Lower leg skin (tissue), 4 donors: Measurements from ENCODE around the gene ADIPOR1. TPM values are rescaled to one million over a fixed set of nuclear protein-coding genes. Genes with fewer than 3 reads are reported as not detected.

Experiments
- DNase-seq, 2 donors: peaks; one replicate each; pipeline ENCODE4 v3.0.0-alpha.2; 2019; ENCODE audit warnings: low spot score in 2 of 2
- H3K4me3 ChIP-seq: fragments of 200-600 bp; sonication (generic); 2 replicates; pipeline ENCODE4 v1.5.1; 2017; ENCODE audit warnings: mild to moderate bottlenecking, low read depth; ENCODE audit not compliant: poor library complexity, severe bottlenecking
- CTCF ChIP-seq, 3 donors: fragments of 450-650 bp; IDR thresholded peaks; one replicate each; pipeline ENCODE4 v1.5.1; 2016; ENCODE audit warnings: antibody characterized with exemption in 3 of 3, mild to moderate bottlenecking in 3 of 3, moderate library complexity in 2 of 3
- POLR2A ChIP-seq, 2 donors: fragments of 450-650 bp; IDR thresholded peaks; one replicate each; pipeline ENCODE4 v1.6.1; 2016 to 2017; ENCODE audit warnings: antibody characterized with exemption in 2 of 2, mild to moderate bottlenecking in 1 of 2, moderate library complexity in 1 of 2
- WGBS, 2 donors: methylation state at CpG; one replicate each; pipeline ENCODE4 v1.1.5; 2018; 5-methylcytosine and 5-hydroxymethylcytosine counted together
- intact Hi-C: fragments of 100-400 bp; cut with DNase I; formaldehyde crosslinking; loops from one replicate; pipeline ENCODE4 v1.15.0; 2023; ENCODE audit warnings: low total_unique reads
- total RNA-seq, 4 donors: library from RNA; depleted of rRNA; stranded (reverse); fragments of >200 nt; gene quantifications; one replicate each; pipeline ENCODE4 v1.1.0, GENCODE V29; 2016

Gene ADIPOR1
- total RNA-seq, 4 donors from 2014 or later: 173 to 189 (median 176) TPM

DNA sequence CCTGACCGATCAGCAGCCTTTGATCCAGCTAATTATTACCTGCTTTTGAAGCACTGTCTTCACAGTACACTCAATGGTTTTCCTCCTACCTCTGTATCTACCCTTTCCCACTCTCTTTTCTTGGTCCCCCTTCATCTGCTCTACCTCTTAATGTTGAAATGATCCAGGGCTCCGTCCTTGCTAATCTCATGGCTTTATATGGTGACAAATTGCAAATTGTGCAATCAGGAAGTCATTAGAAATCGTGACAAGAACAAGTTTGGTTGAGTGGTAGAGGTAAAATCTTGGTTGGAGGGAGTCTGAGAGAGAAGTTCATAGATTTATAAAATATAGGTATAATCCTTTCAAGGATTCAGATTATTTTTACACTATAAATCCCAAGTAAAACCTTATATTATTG lies 18.5 kb upstream of the ADIPOR1 start:
- TF ChIP-seq POLR2A (IDR thresholded peaks at IDR 0.05): no peak
- no peak for TF ChIP-seq CTCF (IDR thresholded peaks at IDR 0.05)
- H3K4me3 ChIP-seq: no peak overlapping the region
- no peak for DNase-seq
- WGBS, 2 donors: 36 to 38% methylated on average over 3 of the region's 3 CpGs
- intact Hi-C loops: loop anchor here (10.0 kb wide), 1 partner anchor 182 kb away; no protein-coding TSS in a partner anchor

- DNase-seq: no peak
- intact Hi-C loops: loop anchor here (10.0 kb wide), 1 partner anchor 180 kb away; no protein-coding TSS in a partner anchor
- WGBS, 2 donors: 82 to 83% methylated on average over 3 of the region's 3 CpGs
- no peak overlapping the region for H3K4me3 ChIP-seq
- TF ChIP-seq CTCF (IDR thresholded peaks at IDR 0.05) (no peak), POLR2A (IDR thresholded peaks at IDR 0.05) (no peak)
Observed at GRCh38 chr1:202974856-202975255, 16.7 kb upstream of the ADIPOR1 start.

DNA sequence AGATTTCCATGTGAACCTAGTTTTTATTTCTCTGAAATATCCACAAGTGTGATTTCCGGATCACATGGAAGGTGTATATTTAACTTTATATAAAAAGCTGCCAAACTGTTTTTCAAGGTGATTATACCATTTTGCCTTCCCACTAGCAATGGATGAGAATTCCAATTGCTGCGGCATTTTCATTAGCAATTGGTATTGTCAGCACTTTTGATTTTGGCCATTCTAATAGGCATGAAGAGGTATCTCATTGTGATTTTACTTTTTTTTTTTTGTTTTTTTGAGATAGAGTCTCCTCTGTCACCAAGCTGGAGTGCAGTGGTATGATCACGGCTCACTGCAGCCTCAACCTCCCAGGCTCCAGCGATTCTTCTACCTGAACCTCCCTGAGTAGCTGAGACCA lies 13.9 kb upstream of the ADIPOR1 start:
- H3K4me3 ChIP-seq: no peak overlapping the region
- DNase-seq: no peak
- TF ChIP-seq CTCF (IDR thresholded peaks at IDR 0.05): no peak
- TF ChIP-seq POLR2A (IDR thresholded peaks at IDR 0.05): no peak
- intact Hi-C loops: loop anchor here (10.0 kb wide), 1 partner anchor 177 kb away; no protein-coding TSS in a partner anchor
- 71% methylated on average over 4 of the region's 4 CpGs for WGBS, 2 donors

DNA sequence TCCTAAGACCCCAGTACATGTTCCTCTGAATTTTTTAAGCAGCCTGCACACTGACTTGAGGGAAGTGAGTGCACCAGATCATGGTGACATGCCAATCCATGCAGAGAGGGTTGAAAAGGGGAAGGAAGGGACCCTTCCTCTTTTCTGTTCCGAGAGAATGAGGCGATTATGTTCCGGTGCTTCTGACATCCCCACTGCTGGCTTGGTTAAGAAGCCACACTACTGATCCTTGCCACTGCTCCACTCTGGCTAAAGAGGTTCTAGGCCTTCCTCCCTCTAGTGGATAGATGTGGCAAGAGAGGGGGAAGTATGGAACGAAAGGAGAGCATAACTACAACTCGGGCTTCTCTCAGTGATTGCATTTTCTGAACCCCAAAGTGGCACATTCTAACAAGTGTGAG lies 10.8 kb upstream of the ADIPOR1 start:
- intact Hi-C loops: loop anchor here (5.0 kb wide), 1 partner anchor 42 kb away; the partner anchor contains the start of gene KLHL12
- H3K4me3 ChIP-seq: no peak overlapping the region
- DNase-seq: peak in 1 of 2 donors; percentile 60
- 16 to 19% methylated on average over 5 of the region's 5 CpGs for WGBS, 2 donors
- TF ChIP-seq CTCF (IDR thresholded peaks at IDR 0.05) (no peak), POLR2A (IDR thresholded peaks at IDR 0.05) (no peak)

GRCh38 chr1:202968351-202968750 lies 10.2 kb upstream of the ADIPOR1 start:
- DNase-seq: no peak
- no peak for TF ChIP-seq POLR2A (IDR thresholded peaks at IDR 0.05)
- TF ChIP-seq CTCF (IDR thresholded peaks at IDR 0.05): no peak
- WGBS, 2 donors: 63 to 72% methylated on average over 3 of the region's 3 CpGs
- intact Hi-C loops: loop anchor here (5.0 kb wide), 1 partner anchor 41 kb away; the partner anchor contains the start of gene KLHL12
- H3K4me3 ChIP-seq: no peak overlapping the region
